Measurements from ENCODE around the gene CDKN2B-AS1.
"Not testable (repeated sequence)": the region's sequence is repeated elsewhere in the genome, so short reads cannot be mapped to it uniquely, and the experiment has no call there.

Gene CDKN2B-AS1

GRCh38 chr9:22044583-22044982 is 50.0 kb downstream of the CDKN2B-AS1 start:
- DNase-seq (ENCODE audit: low spot score): no peak

GRCh38 chr9:22045423-22045822 is 50.8 kb downstream of the CDKN2B-AS1 start:
- no peak for DNase-seq (ENCODE audit: low spot score)

- peak; percentile 66 for DNase-seq (ENCODE audit: low spot score)
Observed at GRCh38 chr9:22046243-22046885, 51.8 kb downstream of the CDKN2B-AS1 start.

- DNase-seq (ENCODE audit: low spot score): no peak
Observed at GRCh38 chr9:22047596-22047995, 53.0 kb downstream of the CDKN2B-AS1 start.

- DNase-seq (ENCODE audit: low spot score): no peak
Observed at GRCh38 chr9:22049411-22049810, 54.8 kb downstream of the CDKN2B-AS1 start.

- no peak for DNase-seq (ENCODE audit: low spot score)
Observed at GRCh38 chr9:22050924-22051323, 56.3 kb downstream of the CDKN2B-AS1 start.

GRCh38 chr9:22052376-22052945 is 57.9 kb downstream of the CDKN2B-AS1 start:
- DNase-seq (ENCODE audit: low spot score): peak; percentile 87

- peak; percentile 3 for DNase-seq (ENCODE audit: low spot score)
Observed at GRCh38 chr9:22053178-22053577, 58.6 kb downstream of the CDKN2B-AS1 start.

GRCh38 chr9:22054076-22054475 is 59.5 kb downstream of the CDKN2B-AS1 start:
- no peak for DNase-seq (ENCODE audit: low spot score)

GRCh38 chr9:22054529-22054928 is 59.9 kb downstream of the CDKN2B-AS1 start:
- no peak for DNase-seq (ENCODE audit: low spot score)

- DNase-seq (ENCODE audit: low spot score): no peak
Observed at GRCh38 chr9:22055090-22055489, 60.5 kb downstream of the CDKN2B-AS1 start.

GRCh38 chr9:22056402-22056801 is 61.8 kb downstream of the CDKN2B-AS1 start:
- DNase-seq (ENCODE audit: low spot score): no peak

- DNase-seq (ENCODE audit: low spot score): not testable (repeated sequence)
Observed at GRCh38 chr9:22057972-22058371, 63.4 kb downstream of the CDKN2B-AS1 start.

- DNase-seq (ENCODE audit: low spot score): no peak
Observed at GRCh38 chr9:22060831-22061383, 66.3 kb downstream of the CDKN2B-AS1 start.

GRCh38 chr9:22064957-22065356 is 70.4 kb downstream of the CDKN2B-AS1 start:
- peak; percentile 64 for DNase-seq (ENCODE audit: low spot score)

- DNase-seq (ENCODE audit: low spot score): no peak
Observed at GRCh38 chr9:22065431-22066200, 71.0 kb downstream of the CDKN2B-AS1 start.

GRCh38 chr9:22067196-22067595 is 72.6 kb downstream of the CDKN2B-AS1 start:
- no peak for DNase-seq (ENCODE audit: low spot score)

- no peak for DNase-seq (ENCODE audit: low spot score)
Observed at GRCh38 chr9:22068369-22068768, 73.8 kb downstream of the CDKN2B-AS1 start.

- DNase-seq (ENCODE audit: low spot score): no peak
Observed at GRCh38 chr9:22073349-22073748, 78.8 kb downstream of the CDKN2B-AS1 start.

- no peak for DNase-seq (ENCODE audit: low spot score)
Observed at GRCh38 chr9:22078081-22078480, 83.5 kb downstream of the CDKN2B-AS1 start.

GRCh38 chr9:22079873-22080341 is 85.3 kb downstream of the CDKN2B-AS1 start:
- DNase-seq (ENCODE audit: low spot score): no peak

- peak; percentile 83 for DNase-seq (ENCODE audit: low spot score)
Observed at GRCh38 chr9:22084336-22085035, 89.9 kb downstream of the CDKN2B-AS1 start.

All from SW480 (cell line).